Astrocyte (in vitro differentiated cells and primary cell): ENCODE measurements around the gene DYSF.

Experiments used
- CTCF ChIP-seq: IDR thresholded peaks from 2 replicates; pipeline ENCODE4 v1.5.1; 2011; ENCODE audit warnings: low read depth, mild to moderate bottlenecking, inconsistent platforms, low read length, moderate library complexity; ENCODE audit not compliant: insufficient read depth
- EZH2 ChIP-seq: IDR thresholded peaks from 2 replicates; pipeline ENCODE4 v1.6.1; 2012; ENCODE audit warnings: mild to moderate bottlenecking, low read length, inconsistent platforms; ENCODE audit not compliant: insufficient read depth

DNA sequence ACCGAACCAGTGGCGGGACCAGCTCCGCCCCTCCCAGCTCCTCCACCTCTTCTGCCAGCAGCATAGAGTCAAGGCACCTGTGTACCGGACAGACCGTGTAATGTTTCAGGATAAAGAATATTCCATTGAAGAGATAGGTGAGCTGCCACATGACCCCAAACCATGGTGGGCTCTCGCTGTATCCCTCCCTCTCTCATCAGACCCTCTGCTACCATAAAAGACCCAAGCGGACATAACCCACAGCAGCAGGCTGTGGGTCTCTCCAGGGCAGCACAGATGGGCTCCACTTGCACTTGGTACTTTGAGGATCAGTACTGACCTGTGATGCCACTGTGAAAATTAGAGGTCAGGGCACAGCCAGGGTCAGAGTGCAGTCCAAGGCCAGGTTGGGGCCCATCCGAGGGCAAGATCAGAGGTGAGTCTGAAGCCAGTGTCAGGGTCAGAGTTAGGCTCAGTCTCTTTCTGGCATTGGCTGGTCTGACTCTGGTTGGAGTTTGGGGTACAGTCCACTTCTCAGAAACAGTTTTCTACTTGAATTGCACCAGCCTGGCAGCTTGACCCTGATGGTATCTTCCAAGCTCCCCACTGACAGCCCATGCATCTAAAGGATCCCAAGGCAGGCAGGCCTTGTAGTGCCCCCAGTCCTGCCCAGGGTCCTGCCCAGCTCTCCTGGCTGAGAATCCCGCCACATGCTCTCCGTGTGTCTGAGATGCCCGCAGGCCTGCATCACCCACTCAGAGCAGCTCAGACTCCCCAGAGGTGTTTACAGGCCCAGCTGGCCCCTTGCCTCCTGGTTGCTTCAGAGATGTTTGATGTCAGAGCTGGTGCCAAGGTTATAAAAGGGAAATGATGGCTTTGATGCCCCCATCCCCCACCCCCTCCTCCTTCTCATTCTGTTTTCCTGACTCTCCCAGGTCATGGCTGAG, 212.1 kb downstream of the DYSF start:
- TF ChIP-seq CTCF (no peak), EZH2 (no peak)
